Astrocyte of the cerebellum (primary cell): ENCODE measurements around the gene KLHDC7B.

Source experiments
- DNase-seq: peaks from one replicate; pipeline ENCODE4 v3.0.0-alpha.2; 2011; ENCODE audit warnings: low read depth
- H3K4me3 ChIP-seq: 2 replicates; pipeline ENCODE4 v1.5.1; 2011; ENCODE audit warnings: mild to moderate bottlenecking, low read depth, low read length, moderate library complexity
- CTCF ChIP-seq: IDR thresholded peaks from 2 replicates; pipeline ENCODE4 v1.5.1; 2012; ENCODE audit warnings: low read length, low read depth, moderate library complexity, mild to moderate bottlenecking; ENCODE audit errors: missing control alignments
- in situ Hi-C: cut with HindIII; loops from 2 replicates; pipeline ENCODE4 v1.10.0; 2017; ENCODE audit warnings: low sequenced_read_pairs

The KLHDC7B gene

GRCh38 chr22:50569896-50570535 lies 24.3 kb downstream of the KLHDC7B start:
- in situ Hi-C loops = no loop called here
- H3K4me3 ChIP-seq = no peak overlapping the region
- TF ChIP-seq CTCF = no peak
- DNase-seq = no peak

- TF ChIP-seq CTCF = no peak
- no peak overlapping the region for H3K4me3 ChIP-seq
- no peak for DNase-seq
- in situ Hi-C loops = no loop called here
These were observed 25.2 kb downstream of the KLHDC7B start for GRCh38 chr22:50570861-50571260.

GRCh38 chr22:50571264-50572175 lies 25.8 kb downstream of the KLHDC7B start:
- no peak overlapping the region for H3K4me3 ChIP-seq
- TF ChIP-seq CTCF = no peak
- in situ Hi-C loops = no loop called here
- DNase-seq = no peak

- no peak for TF ChIP-seq CTCF
- in situ Hi-C loops = no loop called here
These were observed 27.3 kb downstream of the KLHDC7B start for GRCh38 chr22:50572965-50573364.

GRCh38 chr22:50573491-50574382 lies 28.0 kb downstream of the KLHDC7B start:
- in situ Hi-C loops = no loop called here
- DNase-seq = no peak
- no peak overlapping the region for H3K4me3 ChIP-seq
- no peak for TF ChIP-seq CTCF

More at GRCh38 chr22:50572965-50573364, 27.3 kb downstream of the KLHDC7B start:
- no peak overlapping the region for H3K4me3 ChIP-seq
- no peak for DNase-seq

- TF ChIP-seq CTCF = no peak
- in situ Hi-C loops = no loop called here
- no peak overlapping the region for H3K4me3 ChIP-seq
These were observed 28.7 kb downstream of the KLHDC7B start for GRCh38 chr22:50574383-50574755.

More at GRCh38 chr22:50574383-50574755, 28.7 kb downstream of the KLHDC7B start:
- no peak for DNase-seq
